ENCODE data around the gene OS9.
A peak's percentile ranks its signal among the peaks of the same experiment; 100 is the strongest.
"Not testable (repeated sequence)": the region's sequence is repeated elsewhere in the genome, so short reads cannot be mapped to it uniquely, and the experiment has no call there.

The OS9 gene

GRCh38 chr12:57645990-57646658, 47.8 kb upstream of the OS9 start (continued):
- TF ChIP-seq, protein P1, sequence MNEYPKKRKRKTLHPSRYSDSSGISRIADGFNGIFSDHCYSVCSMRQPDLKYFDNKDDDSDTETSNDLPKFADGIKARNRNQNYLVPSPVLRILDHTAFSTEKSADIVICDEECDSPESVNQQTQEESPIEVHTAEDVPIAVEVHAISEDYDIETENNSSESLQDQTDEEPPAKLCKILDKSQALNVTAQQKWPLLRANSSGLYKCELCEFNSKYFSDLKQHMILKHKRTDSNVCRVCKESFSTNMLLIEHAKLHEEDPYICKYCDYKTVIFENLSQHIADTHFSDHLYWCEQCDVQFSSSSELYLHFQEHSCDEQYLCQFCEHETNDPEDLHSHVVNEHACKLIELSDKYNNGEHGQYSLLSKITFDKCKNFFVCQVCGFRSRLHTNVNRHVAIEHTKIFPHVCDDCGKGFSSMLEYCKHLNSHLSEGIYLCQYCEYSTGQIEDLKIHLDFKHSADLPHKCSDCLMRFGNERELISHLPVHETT (tag by site-specific recombination; IDR thresholded peaks at IDR 0.05), result peak; percentile 28; the same call in 1 of the 2 replicates
- TF ChIP-seq, protein P2, sequence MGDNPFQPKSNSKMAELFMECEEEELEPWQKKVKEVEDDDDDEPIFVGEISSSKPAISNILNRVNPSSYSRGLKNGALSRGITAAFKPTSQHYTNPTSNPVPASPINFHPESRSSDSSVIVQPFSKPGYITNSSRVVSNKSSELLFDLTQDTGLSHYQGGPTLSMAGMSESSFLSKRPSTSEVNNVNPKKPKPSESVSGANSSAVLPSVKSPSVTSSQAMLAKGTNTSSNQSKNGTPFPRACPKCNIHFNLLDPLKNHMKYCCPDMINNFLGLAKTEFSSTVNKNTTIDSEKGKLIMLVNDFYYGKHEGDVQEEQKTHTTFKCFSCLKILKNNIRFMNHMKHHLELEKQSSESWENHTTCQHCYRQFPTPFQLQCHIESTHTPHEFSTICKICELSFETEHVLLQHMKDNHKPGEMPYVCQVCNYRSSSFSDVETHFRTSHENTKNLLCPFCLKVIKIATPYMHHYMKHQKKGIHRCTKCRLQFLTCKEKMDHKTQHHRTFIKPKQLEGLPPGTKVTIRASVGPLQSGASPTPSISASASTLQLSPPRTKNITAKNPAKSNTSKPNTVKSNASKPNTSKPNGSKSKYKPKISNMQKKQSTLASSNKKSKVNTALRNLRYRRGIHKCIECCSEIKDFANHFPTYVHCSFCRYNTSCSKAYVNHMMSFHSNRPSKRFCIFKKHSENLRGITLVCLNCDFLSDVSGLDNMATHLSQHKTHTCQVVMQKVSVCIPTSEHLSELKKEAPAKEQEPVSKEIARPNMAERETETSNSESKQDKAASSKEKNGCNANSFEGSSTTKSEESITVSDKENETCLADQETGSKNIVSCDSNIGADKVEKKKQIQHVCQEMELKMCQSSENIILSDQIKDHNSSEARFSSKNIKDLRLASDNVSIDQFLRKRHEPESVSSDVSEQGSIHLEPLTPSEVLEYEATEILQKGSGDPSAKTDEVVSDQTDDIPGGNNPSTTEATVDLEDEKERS (tag by site-specific recombination; IDR thresholded peaks at IDR 0.05), result peak; percentile 97
- TF ChIP-seq ZNF518A (tag by site-specific recombination; conservative IDR thresholded peaks at IDR 0.05; ENCODE audit: low read depth) (peak; percentile 63), ZNF37A (tag by site-specific recombination; IDR thresholded peaks at IDR 0.05) (peak; percentile 58; the same call in 1 of the 2 replicates), ZNF362 (tag by site-specific recombination; IDR thresholded peaks at IDR 0.05) (peak; percentile 92), ZNF394 (tag by site-specific recombination; IDR thresholded peaks at IDR 0.05; ENCODE audit: borderline replicate concordance) (0 out of 2 replicates have a peak, but pooled peaks have one; percentile 12), ZNF510 (tag by site-specific recombination; IDR thresholded peaks at IDR 0.05; ENCODE audit: insufficient replicate concordance) (peak; percentile 48), ZNF133 (tag by site-specific recombination; IDR thresholded peaks at IDR 0.05) (0 out of 2 replicates have a peak, but pooled peaks have one; percentile 33), ZNF629 (tag by site-specific recombination; IDR thresholded peaks at IDR 0.05) (0 out of 2 replicates have a peak, but pooled peaks have one; percentile 15), ZNF184 (tag by site-specific recombination; IDR thresholded peaks at IDR 0.05) (peak; percentile 76)

DNA sequence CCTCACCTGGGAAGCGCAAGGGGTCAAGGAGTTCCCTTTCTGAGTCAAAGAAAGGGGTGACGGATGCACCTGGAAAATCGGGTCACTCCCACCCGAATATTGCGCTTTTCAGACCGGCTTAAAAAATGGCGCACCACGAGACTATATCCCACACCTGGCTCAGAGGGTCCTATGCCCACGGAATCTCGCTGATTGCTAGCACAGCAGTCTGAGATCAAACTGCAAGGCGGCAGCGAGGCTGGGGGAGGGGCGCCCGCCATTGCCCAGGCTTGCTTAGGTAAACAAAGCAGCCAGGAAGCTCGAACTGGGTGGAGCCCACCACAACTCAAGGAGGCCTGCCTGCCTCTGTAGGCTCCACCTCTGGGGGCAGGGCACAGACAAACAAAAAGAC, 47.3 kb upstream of the OS9 start:
- POLR2A ChIA-PET; H3K36me3 ChIP-seq (ENCODE audit: control insufficient read depth in 2 of 2, insufficient read depth in 1 of 2, low read length in 2 of 2); CTCF ChIA-PET; H3K4me1 ChIP-seq (ENCODE audit: control insufficient read depth, insufficient read depth, low read length); H3K27ac ChIP-seq (ENCODE audit: extremely low read depth, low read depth, low read length); H3K4me3 ChIP-seq (ENCODE audit: low read depth, low read length); H3K9me3 ChIP-seq (ENCODE audit: control insufficient read depth, insufficient read depth, low read depth, low read length): not testable (repeated sequence)

DNA sequence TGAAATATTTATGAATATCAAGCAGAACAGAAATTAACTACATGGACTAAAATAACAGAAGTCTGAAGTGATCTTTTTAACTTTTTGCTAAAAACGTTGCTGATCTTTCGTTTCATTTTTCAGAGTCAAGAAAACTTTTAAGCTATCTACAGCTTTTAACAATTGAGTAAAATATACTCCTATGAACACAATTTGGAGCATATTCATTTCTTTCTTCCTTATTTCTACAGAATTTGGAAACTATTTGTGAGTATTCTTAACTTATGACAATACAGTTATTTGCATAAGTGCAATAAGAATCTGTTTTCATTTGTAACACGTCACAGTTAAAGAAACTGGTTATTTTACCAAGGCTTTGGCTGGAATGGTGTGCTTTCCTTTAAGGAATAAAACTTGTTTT, 39.9 kb upstream of the OS9 start:
- Histone ChIP-seq H3K27ac (ENCODE audit: extremely low read depth, low read depth, low read length) (no peak overlapping the region), H3K4me3 (ENCODE audit: low read depth, low read length) (no peak overlapping the region), H3K36me3 (ENCODE audit: control insufficient read depth in 2 of 2, insufficient read depth in 1 of 2, low read length in 2 of 2) (no peaks in the 10 kb centered on the region), H3K9me3 (ENCODE audit: control insufficient read depth, insufficient read depth, low read depth, low read length) (no peaks in the 10 kb centered on the region), H3K4me1 (ENCODE audit: control insufficient read depth, insufficient read depth, low read length) (no peaks in the 10 kb centered on the region)
- ChIA-PET POLR2A (no interaction called here), CTCF (no interaction called here)
- TF ChIP-seq ZNF26 (tag by site-specific recombination; IDR thresholded peaks at IDR 0.05) (0 out of 2 replicates have a peak, but pooled peaks have one; percentile 18), ZNF248 (tag by site-specific recombination; IDR thresholded peaks at IDR 0.05) (no peak), SETDB1 (IDR thresholded peaks at IDR 0.05; ENCODE audit: insufficient read length, low read length) (peak; percentile 87), ZBTB49 (tag by site-specific recombination; IDR thresholded peaks at IDR 0.05; ENCODE audit: low read depth) (no peak)

Measured in HEK293 (cell line).